NCI-H2196 (cell line): ENCODE measurements around the gene RSBN1L.
"Not testable (repeated sequence)": the region's sequence is repeated elsewhere in the genome, so short reads cannot be mapped to it uniquely, and the experiment has no call there.

Source experiments
- DNase-seq: peaks from one replicate; lab custom pipeline; 2025; ENCODE audit not compliant: unreplicated experiment; lab: John Stamatoyannopoulos, UW

RSBN1L gene

DNA sequence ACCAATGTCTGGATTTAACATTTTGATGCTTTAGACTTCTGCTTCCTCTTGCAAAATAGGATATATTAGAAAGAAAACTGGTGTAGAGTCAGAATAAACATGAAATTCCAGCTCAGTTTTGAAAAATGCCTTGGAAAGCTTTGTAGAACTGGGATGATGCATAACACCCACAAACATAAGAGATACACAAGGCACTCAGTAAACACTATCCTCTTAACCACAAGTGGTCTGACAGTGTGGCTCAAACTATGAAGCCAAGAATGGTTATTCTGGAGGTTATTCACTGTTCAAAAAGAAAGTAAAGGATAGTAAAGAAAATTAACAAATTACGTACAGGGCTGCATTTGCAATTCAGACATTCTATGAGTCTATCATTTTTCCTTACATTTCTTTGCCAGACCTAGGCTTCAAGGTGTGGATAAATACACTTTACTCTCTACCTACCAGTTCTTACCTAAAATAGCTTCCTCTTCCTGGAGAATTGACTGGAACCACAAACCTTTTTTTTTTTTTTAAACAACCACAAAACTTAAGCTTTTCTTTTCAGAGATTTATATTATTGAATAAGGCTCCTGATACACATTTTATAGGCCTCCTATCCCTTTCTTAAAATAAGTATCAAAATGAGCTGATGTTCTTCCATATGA lies 9.0 kb upstream of the RSBN1L start:
- no peak for DNase-seq

DNA sequence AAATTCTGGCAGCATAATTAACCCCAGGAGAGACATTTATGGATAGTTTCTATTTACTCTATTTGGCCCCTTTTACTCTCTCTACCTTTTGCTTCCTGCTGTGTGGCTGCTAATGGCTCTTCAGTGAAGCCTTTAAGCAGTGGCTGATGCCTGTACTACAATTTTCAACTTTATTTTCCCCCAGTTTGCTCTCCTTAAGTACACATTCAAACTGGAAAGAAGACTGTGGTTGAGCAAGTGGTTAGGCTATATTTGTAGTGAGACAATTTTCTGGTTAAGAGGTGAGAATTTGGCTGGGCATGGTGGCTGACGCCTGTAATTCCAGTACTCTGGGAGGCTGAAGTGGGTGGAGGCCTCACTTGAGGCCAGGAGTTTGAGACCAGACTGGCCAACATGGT lies 8.5 kb upstream of the RSBN1L start:
- no peak for DNase-seq

DNA sequence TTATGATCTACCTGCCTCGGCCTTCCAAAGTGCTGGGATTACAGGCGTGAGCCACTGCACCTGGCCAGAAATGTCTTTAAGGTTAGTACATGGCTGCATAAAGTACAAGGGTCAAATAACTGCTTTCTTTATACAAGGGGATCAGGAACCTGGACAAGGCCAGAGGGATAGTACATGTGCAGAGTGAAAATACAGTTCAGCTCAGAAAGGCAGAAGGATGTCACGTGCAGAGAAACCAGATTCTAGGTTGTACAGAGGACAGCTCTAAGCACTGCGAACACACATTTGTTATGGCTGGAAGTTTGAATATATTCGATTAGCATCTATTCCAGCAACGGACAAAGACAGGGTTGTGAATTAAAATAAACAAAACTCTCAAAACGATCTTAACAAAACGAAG lies 6.0 kb upstream of the RSBN1L start:
- no peak for DNase-seq

DNA sequence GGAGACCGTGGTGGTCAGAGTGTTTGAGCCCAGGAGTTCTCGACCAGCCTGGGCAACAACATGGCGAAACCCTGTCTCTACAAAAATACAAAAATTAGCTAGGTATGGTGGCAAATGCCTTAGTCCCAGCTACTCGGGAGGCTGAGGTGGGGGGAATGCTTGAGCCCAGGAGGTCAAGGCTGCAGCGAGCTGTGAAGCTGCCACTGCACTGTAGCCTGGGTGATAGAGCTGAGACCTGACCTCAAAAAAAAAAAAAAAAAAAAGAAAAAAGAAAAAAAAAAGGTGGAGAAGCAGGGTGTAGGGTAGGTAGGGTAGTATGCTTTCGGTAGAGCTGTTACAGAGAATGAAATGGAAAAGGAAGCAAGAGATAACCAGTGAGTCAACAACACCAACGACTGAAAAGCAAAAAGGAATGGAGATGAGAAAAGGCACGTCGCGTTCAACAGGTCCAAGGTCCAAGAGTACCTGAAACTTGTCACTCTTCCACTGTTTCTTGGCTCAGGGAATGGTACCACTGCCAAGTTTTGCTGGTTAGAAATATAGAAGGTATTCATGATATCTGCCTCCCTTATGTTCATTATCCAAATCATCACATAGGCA lies 4.3 kb upstream of the RSBN1L start:
- no peak for DNase-seq

DNA sequence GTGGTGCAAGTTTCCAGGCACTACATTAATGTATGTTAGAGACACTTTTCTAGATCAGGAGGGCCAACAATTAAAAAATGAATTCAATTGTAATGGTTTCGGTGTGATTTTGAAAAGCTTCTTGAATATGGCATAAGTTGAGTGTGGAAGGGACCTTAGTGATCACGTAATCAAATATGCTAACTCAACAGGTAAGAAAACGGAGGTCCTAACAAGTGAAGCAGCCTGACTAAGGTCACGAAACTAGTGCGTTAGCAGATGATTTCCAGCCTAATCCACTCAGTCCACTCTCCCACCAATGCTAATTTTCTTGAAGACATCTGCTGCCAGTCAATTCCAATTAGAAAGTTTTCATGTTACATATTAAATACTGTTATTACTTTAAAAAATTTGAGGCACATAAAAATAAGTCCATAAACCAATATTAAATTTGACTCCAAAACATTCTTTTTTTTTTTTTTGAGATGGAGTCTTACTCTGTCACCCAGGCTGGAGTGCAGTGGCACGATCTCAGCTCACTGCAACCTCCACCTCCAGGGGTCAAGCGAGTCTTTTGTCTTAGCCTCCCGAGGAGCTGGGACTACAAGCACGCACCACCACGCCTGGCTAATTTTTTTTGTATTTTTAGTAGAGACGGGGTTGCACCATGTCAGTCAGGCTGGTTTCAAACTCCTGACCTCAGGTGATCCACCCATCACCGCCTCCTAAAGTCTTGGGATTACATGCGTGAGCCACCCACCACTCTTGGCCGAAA lies 2.3 kb upstream of the RSBN1L start:
- DNase-seq, result no peak

DNA sequence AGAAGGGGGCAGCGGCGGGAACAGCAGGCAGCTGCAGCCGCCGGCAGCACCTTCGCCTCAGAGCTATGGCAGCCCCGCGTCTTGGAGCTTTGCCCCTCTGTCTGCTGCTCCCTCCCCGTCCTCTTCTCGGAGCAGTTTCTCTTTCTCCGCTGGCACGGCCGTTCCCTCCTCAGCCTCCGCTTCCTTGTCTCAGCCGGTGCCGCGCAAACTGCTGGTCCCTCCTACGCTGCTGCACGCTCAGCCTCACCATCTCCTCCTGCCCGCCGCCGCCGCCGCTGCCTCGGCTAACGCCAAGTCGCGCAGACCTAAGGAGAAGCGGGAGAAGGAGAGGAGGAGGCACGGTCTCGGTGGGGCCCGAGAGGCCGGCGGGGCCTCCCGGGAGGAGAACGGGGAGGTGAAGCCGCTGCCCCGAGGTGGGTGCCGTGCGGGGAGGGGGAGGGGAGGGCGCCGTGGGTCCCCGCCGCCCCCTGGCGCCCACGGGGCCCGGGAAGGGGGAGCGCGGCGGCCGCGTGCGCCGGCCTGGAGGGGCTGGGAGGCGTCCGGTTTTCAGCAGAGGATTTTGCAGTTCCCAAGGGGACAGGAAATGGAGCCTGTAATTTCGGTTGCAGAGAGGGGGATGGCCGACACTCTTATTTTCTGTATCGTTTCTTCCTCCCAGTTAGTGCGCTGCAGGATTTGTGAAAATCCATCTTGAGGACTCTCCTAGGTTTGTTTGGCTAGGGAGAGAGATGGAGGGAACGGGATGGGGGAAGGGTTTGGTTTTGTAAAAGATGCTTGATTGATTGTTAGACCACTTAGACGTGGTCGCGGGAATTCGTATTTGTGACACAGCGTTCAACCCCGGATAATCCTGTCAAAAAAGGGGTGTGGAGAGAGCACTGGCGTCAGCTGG lies 630 bp downstream of the RSBN1L start:
- peak; percentile 43 for DNase-seq

DNA sequence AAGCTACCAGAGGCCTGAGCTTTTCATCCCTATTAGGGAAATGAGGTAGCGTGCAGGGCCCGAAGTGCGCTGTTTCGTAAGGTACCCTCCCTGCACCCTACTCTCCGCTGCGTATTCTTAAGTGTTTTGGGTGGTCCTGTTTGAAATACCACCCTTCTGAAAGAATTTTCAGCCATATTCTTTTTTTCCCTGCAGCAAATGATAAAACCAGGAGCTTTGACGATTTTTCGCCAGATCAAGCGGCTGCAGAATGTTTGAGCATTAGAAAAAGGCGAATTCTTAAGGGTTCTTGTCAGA lies 1.2 kb downstream of the RSBN1L start:
- DNase-seq, result no peak

DNA sequence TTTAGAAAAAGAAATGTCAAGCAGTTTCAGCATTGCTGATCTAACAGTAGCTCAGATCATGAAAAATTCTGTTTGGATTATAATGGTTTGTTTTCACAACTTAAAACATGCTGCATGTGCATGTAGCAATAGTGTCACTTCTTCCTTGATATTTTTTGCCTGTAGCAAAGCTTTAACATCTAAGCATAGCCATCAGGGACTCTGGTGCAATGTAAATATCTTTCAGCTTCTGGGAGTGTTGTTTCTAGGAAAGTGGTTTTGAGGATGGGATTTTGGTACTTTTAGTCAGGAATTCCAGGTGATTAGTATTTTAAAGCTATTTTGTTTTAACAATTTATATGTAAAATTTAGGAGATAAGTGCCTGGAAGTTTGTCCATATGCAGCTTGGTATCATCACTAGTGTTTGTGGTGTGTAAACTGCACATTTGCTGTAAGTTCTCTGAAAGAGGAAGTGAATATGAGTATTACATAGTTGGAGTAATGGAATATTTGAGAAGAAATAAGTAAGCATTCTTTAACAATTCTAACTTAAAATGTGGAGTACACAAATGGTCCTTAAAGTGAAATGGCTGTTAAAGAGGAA lies 1.9 kb downstream of the RSBN1L start:
- no peak for DNase-seq

DNA sequence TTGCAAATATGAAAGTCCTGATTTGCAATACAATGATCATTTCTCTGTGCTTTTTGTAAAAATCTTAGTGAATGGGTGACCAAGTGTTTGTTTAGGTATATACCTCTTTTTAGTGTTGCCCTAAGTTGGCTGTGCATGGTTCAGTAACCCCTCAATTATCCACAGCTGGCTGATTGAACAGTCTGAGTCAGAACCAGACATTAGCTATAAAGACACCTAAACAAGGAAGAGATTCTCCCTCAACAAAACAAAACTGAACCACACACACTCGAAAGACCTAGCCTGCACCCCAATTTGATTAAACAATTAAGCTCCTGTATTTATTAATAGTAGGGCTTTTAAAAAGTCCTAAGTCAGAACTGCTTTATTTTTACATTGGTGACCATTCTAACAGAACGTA lies 2.8 kb downstream of the RSBN1L start:
- no peak for DNase-seq

DNA sequence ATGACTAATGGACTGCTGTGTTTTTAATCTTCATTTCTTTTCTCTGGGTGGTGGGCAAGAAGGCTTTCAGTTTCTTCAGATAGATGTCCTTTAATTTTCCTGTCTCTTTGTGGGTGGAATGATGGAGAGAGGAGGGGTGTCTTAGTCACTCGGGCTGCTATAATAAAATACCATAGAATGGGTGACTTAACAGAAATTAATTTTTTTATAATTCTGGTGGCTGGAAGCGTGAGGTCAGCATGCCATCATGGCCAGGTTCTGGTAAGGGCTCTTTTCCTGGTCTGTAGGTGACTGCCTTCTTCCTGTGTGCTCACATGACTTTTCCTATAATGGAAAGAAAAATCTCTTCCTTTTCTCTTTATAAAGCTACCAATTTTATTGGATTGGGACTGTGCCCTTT lies 6.3 kb downstream of the RSBN1L start:
- no peak for DNase-seq

DNA sequence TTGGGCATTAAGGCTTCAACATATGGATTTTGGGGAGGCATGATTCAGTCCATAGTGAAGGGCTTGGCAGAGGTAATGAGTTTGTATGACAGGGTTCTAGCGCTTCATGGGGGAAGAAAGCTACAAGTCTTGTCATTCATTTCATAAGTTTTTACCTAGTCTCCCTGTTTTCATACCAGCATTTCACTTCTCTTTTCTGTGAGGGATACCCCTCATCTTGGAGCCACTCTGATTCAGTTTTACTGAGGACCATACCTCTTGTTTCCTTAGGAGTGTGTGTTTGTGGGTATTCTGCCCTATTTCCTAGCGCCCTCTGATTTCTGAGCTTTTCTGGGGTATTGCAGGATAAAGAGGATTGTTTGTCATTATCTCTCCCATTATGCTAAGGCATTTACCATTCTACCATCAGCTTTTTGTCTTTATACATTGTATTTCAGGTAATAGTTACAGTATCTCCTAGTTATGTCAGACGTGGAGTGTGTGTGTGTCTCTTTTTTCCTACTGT lies 6.8 kb downstream of the RSBN1L start:
- no peak for DNase-seq

DNA sequence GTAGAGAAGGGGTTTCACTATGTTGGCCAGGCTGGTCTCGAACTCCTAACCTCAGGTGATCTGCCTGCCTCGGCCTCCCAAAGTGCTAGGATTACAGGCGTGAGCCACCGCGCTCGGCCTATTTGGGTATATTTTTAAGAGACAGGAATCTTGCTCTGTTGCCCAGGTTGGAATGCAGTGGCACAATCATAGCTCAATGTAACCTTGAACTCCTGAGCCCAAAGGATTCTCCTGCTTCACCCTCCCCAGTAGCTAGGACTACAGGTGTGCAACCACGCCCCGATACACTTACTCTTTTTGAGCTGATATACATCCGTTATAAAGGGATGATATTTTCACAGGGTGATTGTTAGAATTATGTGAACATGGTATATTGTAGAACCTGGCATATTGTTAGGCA lies 7.4 kb downstream of the RSBN1L start:
- not testable (repeated sequence) for DNase-seq

DNA sequence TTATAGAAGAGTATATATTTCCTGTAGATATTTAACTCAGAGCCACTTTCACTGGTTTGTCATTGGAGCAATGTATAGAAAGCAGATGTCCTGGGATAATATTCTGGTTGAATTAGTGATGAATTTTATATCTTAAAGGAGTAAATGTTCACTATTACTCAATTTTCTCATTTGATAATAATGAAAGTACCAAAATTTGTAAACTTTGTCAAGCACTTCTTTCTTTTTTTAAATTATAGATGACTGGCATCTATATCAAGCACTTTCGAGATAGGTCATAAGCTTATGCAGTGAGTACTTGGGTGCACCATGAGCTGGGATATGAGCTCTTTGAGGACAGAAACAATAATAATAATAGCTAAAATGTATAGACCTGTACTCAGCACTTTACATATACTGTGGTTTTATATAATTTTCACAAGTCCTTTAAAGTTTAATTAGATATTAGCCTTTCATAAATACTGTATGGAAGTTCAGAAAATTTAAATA lies 11.3 kb downstream of the RSBN1L start:
- no peak for DNase-seq

DNA sequence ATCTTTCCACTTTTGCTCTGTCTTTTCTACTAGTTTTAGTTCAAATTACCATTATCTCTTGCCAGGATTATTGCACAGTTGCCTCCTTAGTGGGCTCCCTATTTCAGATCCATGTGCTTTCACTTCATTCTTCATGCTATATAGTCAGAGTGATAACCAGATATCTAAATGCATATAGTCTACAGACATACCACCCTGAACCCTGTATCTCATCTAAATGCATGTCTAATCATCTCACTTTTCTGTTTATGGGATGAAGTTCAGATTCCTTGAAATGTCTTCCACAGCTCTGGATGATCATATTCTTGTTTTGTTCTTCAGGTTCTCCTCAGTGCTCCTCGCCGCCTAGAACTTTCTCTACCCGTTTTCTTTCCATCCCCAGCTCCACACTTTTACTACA lies 13.8 kb downstream of the RSBN1L start:
- DNase-seq, result no peak

DNA sequence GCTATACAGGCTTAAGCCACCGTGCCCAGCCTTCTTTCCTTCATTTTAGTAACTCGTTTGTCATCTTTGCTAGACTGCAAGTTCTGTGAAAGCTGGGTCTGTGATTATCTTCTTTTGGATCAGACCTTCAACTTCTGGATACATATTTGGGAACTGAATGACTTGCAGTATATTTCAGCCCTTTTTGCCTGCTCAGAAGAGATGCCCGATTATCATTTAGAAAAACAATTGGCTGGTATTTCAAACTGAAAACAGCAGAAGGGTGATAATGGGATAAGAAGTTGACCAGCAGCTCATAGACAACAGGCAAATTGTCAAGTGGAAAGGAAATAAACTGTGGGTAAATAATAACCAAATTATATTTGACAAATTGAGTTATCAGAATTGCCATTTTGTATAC lies 14.6 kb downstream of the RSBN1L start:
- DNase-seq, result no peak

DNA sequence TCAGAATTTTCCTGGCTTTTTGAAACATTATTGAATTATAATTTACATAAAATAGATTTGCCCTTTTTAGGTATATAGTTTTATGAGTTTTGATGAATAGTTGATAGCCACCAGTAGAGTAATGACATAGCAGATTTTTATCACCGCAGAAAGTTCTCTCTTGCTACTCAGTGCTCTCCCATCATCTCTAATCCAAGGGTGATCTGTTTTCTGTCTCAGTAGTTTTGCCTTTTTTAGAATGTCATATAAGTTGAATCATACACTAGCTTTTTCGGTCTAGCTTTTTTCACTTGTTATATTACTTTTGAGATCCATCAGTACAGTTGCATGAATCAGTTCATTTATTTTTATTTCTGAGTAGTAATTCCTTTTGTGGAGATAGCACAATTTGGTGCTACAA lies 17.9 kb downstream of the RSBN1L start:
- no peak for DNase-seq

DNA sequence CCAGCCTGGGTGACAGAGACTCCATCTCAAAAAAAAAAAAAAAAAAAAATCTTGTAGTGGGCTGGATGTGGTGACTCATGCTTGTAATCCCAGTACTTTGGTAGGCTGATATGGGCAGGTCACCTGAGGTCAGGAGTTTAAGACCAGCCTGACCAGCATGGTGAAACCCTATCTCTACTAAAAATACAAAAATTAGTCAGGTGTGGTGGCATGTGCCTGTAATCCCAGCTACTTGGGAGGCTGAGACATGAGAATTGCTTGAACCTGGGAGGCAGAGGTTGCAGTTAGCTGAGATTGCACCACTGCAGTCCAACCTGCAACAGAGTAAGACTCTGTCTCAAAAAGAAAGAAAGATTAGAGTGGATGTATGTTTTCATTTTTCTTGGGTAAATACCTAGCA lies 18.7 kb downstream of the RSBN1L start:
- DNase-seq, result not testable (repeated sequence)

DNA sequence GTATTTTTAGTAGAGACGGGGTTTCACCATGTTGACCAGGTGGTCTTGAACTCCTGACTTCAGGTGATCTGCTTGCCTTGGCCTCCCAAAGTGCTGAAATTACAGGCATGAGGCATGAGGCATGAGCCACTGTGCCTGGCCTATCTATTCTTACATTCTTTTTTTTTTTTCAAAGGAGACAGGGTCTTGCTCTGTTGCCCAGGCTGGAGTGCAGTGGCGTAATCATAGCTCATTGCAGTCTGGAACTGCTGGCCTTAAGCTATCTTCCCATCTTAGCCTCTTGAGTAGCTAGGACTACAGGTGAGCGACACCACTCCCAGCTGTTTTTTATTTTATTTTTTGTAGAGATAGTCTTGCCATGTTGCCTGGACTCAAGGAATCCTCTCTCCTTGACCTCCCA lies 20.5 kb downstream of the RSBN1L start:
- DNase-seq, result no peak

DNA sequence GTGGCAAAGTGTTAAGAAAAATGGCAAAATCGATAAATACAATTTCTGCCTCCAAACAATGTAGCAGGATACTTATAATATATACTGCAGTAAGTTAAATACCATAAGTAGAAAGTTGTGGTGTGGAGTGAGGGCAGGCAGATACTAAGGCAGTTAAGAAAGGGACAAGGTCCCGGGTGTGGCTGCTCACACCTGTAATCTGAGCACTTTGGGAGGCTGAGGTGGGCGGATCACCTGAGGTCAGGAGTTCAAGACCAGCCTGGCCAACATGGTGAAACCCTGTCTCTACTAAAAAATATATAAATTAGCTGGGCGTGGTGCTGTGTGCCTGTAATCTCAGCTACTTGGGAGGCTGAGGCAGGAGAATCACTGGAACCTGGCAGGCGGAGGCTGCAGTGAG lies 21.3 kb downstream of the RSBN1L start:
- not testable (repeated sequence) for DNase-seq

DNA sequence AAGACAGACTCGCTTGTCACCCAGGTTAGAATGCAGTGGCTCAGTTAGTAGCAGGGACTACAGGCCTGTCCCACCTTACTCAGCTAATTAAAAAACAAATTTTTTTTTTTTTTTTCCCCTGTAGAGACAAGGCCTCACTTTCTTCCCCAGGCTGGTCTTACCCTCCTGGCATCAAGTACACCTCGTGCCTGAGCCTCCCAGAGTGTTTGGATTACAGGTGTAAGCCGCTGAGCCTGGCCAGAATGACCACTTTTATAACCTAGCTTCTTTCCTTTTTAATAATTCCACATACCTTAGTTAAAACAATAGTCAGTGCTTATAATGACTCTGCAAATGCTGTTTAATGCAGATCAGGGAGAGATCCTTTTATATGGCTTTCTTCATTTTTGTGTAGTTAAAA lies 31.3 kb downstream of the RSBN1L start:
- no peak for DNase-seq
